ENCODE data around the gene CELF2.
"Not testable (repeated sequence)": the region's sequence is repeated elsewhere in the genome, so short reads cannot be mapped to it uniquely, and the experiment has no call there.

The CELF2 gene

DNA sequence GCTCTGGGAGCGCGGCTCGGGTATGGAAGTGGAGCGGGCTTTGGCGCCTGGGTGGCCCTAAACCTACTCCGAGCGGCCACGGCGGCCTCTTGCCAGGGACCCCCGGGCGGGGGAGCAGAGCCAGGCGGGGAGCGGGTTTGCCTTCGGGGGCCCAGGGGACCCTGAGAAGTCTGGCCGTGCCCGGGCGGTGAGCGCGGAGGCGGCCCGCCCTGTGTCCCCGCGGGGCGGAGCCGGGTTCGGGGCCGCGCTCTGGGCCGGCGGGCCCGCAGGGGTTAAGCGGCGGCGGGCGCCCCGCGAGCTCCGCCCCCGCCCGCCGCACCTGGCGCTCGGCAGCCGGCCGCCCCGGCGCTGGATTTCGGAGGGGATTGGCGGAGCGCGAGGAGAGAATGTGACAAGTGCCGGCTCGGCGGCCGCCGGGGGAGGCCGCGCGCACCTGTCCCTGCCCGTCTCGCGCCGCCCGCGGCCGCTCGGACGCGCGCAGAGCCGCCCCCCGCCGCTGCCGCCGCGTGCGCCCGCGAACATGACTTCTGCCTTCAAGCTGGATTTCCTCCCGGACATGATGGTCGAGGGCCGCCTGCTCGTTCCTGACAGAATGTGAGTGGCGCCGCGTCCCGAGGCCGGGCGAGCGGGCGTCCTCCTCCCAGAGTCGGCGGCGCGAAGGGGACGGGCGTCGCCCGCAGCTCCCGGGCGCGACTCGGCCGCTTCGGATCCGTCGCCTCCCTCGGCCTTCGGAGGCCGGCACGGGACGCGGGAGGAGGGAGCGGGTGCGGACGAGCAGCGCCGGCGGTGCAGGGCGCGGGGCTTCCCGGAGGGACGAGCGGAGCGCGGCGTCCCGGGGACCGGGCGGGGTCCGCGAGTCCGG lies at the start of gene CELF2:
CELF2 (plus strand) TSS at position 303 of the 862 bp plus-strand sequence; CDS start at position 521, 218 bp downstream.
- DNase-seq (ENCODE audit: low read depth in 3 of 3, low spot score in 1 of 3): peak in 2 of 3 donors; percentile 11 to 42

DNA sequence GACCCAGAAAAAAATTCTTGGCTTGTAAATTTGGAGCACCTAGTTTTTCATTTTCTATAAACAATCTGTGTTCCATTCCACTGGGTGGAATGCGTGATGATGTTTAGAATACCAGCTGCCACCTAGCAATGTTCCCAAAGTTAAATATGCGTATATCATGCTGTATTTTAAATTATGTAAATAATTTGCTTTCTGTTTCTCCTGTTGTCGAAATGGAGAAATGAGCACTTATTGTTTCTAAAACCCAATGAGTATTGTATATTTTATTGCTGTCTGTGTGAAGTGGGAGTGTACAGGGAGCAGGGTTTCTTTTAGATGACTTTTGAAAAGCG lies 49.4 kb upstream of the CELF2 start:
- DNase-seq (ENCODE audit: low read depth in 3 of 3, low spot score in 1 of 3): no peak

DNA sequence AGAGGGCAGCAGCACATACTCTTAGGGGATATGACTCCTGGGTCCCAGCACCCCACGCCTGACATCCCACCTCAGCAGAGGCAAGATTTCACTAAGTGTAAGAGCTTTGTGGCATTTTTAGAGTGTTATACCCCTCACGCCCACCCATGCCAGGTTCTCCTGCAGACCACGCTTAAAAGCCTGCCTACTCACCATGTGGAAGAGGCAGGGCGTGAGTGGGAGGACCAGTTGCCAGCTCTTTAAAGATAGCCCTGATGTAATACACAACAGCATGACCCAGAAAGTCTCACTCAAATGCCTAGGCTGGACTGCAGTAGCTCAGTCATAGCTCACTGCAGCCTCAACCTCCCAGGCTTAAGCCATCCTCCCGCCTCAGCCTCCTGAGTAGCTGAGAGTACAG lies 44.4 kb upstream of the CELF2 start:
- no peak for DNase-seq (ENCODE audit: low read depth in 3 of 3, low spot score in 1 of 3)

DNA sequence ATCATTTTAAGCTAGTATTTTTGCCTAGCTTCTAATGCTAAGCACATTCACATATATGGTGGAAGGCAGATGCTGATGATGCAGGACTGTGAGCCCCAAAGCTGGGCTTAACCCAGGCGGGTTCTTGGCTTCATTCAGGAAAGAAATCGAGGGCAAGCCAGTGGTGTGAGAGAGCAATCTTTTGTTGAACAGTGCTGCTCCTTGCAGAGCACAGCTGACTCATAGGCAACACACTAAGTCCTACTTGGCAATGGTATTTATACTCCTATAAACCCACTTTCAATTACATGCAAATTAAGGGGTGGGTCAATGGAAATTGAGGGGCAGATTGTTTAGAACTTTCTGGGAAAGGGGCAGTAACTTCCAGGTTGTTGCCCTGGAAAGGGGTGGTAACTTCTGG lies 42.0 kb upstream of the CELF2 start:
- DNase-seq (ENCODE audit: low read depth in 3 of 3, low spot score in 1 of 3): no peak

DNA sequence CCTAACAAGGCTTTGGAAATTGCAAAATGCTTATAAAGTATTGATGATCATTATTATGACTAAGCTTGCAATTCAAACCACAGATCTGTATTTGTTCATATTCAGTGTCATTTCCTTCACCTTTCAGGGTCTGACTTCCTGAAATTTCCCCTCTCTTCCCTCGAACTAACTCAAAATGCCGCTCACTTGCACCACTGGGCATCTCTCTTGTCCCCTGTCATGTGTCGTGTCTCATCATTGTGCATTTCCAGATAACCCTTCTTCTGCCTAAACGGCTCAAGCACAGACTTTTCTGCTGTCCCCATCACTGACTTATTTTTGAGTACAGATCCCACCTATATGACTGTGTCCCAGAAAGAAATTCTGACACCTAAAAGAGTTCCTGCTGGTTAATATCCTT lies 41.0 kb upstream of the CELF2 start:
- DNase-seq (ENCODE audit: low read depth in 3 of 3, low spot score in 1 of 3): no peak

DNA sequence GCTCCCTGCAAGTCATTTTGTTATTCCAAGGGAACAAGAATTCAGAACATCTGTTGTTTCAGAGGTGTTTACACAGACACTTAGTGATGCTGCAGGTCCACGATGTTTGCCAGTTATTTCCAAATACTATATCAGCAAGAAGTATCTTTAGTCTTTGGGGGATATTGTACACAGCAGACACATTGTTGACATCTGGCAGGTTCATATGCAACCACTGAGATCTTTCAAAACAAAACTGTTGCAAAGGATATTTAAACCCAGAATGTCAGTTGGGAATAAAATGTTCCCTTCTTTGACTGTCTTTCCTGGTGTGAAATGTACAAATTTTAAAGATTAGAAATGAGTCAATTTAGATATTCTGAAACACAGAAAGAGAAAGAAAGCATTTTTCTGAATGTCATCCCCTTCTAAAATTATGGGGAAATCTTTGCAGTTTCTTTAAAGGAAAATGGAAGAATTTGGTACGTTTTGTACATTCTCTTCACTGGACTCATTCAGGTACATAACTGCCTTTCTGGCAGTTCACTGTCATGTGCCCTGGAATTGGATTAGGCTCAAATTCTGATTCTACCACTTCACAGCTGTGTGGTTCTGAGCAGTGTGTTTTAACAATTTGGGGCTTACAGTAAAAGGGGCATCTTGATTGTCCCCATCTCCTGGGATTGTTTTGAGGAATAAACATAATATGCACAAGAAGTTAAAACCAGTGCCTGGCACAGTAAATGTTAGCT lies 40.3 kb upstream of the CELF2 start:
- no peak for DNase-seq (ENCODE audit: low read depth in 3 of 3, low spot score in 1 of 3)

DNA sequence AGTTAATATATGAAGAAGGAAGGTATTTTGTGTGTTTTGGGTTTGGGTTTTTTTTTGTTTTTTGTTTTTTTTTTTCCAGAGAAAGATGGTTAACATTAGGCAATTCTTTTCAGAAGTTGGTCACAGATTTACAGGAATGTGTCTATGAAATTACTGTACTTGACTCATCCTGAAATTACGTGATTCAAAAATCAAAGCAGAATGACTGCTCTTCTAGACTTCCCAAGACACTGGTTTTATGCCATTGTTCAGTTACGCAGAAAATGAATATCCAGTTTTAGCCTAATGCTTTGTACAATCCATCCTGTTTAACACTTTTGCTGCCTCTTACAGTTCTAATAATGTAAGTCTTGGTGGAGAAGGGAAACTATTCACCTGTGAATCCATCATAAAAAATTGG lies 39.7 kb upstream of the CELF2 start:
- DNase-seq (ENCODE audit: low read depth in 3 of 3, low spot score in 1 of 3): no peak

DNA sequence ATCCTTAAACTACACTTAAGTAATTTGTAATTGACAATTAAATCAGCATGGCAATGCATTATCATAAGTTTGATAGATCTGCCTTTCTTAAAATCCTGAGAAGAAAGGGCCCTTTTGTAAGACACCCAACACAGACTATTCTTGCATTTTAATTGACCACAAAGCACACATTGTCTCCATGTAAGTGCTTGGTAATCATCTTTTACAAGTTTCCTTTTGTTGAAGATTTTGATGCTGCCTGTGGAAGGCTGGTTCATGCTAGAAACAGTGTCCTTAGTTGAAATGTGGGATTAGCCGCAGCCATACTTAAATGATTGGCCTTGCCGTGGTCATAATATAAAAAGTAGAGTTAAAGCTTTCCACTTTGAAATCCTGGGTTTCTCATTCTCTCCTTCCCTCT lies 32.3 kb upstream of the CELF2 start:
- no peak for DNase-seq (ENCODE audit: low read depth in 3 of 3, low spot score in 1 of 3)

DNA sequence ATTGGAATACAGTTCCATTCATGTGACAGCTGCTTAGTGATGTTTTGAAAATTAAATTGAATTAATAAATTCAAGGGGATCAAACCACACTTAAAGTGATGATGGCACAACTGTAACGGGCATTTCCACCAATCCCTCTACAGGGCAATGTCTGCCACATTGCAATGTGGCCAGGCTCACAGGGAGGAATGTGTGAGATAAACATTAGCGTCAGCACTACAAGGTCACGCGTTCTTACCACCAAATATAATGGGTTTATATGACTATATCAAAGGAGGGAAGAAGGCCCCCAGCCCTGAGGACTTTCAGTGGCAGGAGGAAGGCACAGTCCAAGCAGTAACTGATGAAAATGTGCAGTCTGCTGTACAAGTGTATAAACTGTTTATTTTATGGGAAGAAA lies 31.1 kb upstream of the CELF2 start:
- DNase-seq (ENCODE audit: low read depth in 3 of 3, low spot score in 1 of 3): no peak

DNA sequence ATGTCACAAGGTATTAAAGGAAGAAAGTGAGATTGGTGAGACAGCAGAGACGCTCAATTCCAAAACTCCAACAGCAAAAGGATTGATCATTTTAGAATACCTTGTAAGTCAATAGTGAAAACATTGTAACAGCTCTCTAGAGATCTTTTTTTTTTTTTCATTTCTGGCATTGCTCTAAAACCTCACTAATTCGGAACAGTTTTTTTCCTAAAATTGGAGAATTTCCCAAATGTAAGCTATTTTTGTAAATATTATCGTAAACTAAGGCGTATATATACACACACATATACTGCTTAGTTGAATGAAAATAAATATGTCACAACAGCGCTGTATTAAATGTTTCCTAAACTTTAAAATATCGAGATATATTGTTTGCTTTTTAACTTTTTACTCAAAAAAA lies 30.6 kb upstream of the CELF2 start:
- DNase-seq (ENCODE audit: low read depth in 3 of 3, low spot score in 1 of 3): no peak

DNA sequence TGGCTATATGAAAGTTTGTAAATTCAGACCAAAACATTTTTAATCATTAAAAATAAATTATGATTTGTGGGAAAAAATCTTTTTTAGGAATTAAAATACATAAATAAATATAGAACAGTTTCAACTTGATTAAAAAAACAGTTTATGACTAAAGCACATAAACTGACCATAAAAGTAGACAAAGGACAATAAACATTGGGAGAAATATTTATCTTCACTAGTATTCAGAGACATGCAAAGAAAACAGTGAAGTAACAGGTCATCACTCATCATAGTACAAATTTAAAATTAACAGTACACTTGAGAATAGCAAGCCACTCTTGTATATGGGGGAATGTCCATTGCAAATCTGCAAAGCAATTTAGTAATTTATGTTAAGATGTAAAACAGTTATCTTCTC lies 28.0 kb upstream of the CELF2 start:
- DNase-seq (ENCODE audit: low read depth in 3 of 3, low spot score in 1 of 3): no peak

DNA sequence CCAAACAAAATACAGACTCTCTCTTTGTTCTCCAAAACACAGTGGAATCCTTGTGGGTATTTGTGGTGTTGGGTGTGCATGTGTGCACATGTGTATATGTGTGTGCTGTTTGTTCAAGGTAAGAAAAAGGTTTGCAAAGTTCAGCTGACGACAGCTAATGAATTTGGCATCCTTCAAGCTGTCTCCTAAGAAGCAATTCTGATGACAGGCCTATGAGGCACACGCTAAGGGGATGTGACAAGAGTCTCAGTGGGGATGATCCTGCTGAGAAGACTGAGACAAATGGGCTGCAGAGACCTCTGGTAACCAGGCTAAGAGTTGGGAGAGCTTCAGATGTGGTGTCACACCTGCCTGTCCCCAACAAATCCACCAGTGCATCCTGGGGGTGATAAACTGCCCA lies 26.5 kb upstream of the CELF2 start:
- no peak for DNase-seq (ENCODE audit: low read depth in 3 of 3, low spot score in 1 of 3)

DNA sequence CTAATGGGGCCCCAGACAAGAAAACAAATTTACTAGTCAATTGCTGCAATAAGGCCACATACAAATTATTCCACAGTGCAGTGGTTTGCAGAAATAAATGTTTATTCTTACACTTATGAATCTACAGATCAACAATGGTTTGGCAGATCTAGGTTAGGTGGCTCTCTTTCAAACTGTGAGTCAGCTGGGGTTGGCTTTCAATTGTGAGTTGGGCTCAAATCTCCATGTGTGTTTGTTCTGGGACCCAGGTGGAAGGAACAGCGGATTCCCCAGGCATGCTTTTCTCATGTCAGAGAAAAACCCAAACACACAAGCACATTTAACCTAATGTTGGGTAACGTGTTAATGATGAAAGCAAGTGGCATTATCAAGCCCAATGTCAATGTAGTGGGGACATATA lies 25.6 kb upstream of the CELF2 start:
- DNase-seq (ENCODE audit: low read depth in 3 of 3, low spot score in 1 of 3): no peak

DNA sequence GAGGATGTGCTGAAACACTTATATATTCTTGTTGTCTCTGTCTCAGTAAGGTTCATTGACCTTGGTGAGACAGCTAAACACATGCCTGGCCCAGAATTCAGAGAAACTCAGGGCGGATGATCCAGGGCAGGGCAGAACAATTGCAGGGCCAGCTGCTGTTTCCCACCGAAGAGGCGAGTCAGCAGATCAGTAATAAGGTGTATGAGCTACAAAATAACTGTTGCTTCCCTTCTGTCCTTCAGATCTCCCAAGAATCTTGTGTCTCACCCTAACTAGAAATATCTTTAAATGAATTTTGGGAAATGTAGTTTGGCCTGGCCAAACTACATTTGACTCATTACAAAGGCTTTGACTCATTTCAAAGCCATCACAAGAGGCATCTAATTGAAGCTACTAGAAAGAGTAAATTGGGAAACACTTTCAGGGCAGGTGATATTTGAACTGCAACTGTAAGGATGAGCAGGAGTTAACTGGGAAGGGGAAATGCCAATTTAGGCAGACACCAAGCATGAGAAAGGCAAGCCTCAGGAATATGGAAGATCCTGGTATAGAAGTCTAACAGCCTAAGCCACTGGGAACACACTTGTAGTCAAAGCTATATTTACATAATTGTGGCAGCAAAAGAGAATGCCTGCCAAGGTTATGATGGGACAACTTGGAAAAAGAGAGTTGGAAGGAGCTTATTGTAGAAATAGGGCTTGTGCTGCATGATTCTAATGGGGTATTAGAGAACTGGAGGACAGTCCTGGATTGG lies 24.5 kb upstream of the CELF2 start:
- no peak for DNase-seq (ENCODE audit: low read depth in 3 of 3, low spot score in 1 of 3)

DNA sequence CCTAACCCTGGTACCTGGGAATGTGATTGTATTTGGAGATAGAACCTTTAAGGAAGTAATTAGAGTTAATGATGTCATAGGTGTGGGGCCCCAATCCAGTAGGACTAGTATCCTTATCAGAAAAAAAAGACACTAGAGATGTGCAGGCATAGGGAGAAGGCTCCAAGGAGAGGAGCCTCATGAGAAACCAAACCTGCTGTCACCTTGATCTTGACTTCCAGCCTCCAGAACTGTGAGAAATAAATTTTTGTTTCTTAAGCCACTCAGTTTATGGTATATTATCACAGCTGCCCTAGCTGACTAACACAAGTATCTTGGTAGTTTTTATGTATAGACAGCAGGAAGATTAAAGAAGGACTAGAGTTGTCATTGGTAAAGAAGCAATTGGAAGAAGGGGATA lies 23.9 kb upstream of the CELF2 start:
- no peak for DNase-seq (ENCODE audit: low read depth in 3 of 3, low spot score in 1 of 3)

DNA sequence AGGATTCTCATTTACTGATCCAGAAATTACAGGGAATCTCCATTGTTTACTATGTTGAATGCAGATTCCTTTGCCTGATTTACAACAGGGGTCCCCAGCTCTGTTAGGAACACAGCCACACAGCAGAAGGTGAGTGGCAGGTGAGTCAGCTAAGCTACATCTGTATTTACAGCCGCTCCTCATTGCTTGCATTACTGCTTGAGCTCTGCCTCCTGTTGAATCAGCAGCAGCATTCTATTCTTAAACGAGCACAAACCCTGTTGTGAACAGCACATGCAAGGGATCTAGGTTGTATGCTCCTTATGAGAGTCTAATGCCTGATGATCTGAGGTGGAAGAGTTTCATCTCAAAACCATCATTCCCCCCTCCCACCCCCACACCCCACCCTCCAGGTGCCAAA lies 23.3 kb upstream of the CELF2 start:
- no peak for DNase-seq (ENCODE audit: low read depth in 3 of 3, low spot score in 1 of 3)

DNA sequence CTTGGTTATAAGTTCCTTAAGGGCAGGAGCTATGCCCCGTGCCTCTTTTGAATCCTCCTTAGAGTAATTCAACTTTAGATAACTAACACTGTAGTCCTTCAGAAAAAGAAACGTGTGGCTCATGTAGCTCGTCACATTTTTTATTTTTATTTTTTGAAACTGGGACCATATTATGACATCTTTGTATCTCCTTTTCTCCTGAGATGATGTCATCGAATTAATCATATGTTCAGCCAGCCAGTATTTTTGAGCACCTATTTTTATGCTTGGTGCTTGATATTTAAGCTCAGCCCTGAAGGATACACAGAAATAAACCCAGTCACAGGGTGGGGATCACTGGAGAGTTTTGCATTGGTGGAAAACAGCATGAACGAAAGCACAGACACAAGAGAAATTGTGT lies 22.6 kb upstream of the CELF2 start:
- DNase-seq (ENCODE audit: low read depth in 3 of 3, low spot score in 1 of 3): no peak

DNA sequence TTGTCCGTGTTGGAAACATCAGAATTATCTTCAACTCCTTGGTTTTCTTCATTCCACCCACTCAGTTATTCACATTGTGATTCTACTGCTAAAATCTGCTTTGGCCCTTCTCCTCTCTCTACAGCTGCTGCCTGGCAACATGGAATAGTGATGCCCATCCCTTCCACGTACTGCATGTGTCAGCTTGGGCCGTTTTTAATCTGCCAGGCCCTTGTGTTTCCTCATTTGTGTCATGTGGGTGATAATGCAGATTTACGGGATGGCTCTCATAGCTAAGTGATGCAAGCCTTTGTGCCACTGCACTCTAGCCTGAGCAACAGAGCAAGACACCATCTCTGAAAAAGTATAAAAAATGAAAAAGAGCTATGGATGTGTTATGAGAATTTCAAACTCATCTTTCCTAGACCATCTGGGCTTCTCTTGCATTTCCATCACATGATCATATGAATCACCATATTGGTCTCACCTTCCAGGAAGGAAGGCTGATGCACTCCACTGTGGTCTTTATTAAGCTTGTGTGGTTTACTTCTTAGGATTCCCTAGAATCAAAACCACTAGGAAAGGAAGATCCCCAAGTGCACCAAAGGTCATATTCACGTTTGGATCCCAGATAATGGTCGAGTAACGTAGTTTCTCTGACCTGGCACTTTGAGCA lies 20.6 kb upstream of the CELF2 start:
- no peak for DNase-seq (ENCODE audit: low read depth in 3 of 3, low spot score in 1 of 3)

DNA sequence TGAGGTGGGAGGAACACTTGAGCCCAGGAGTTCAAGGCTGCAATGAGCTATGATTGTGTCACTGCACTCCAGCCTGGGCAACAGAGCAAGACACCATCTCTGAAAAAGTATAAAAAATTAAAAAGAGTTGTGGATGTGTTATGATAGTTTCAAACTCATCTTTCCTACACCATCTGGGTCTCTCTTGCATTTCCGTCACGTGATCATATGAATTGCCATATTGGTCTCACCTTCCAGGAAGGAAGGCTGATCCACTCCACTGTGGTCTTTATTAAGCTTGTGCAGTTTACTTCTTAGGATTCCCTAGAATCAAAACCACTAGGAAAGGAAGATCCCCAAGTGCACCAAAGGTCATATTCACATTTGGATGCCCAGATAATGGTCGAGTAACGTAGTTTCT lies 18.2 kb upstream of the CELF2 start:
- DNase-seq (ENCODE audit: low read depth in 3 of 3, low spot score in 1 of 3): not testable (repeated sequence)

DNA sequence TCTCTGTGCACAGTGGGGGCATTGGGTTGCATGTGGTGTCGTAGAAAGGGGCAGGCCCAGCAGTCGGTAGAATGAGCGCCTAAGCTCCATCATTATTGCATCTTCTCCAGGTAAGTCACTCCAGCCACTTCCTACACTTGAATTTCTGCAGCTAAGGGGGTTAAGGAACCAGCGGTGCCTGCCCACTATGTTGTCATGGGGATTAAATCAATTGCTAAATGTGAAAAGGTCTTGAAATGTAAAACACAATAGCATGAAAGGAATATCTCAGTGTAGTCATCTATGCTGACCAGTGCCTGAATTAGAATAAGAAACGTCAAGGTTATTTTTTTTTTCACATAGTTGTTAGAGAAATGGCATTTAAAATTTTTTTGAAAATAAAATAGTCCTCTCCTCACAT lies 15.2 kb upstream of the CELF2 start:
- DNase-seq (ENCODE audit: low read depth in 3 of 3, low spot score in 1 of 3): no peak

DNA sequence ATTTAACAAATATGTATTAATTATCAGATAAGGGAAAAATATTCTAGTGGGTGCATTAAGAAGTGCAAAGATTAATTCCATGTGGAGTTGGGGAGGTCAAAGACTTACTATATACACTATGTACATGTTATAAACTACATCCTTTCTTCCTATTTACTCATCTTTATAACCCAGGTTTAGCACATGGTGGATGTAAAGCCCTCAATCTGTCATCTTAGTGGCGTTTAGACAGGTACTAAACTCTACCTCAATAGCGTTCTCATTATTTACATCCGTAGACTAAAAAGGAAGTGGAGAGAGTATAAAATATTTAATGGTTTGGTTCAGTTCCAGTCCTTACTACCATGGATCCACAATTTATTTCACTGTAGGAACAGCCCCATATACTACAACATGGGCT lies 14.8 kb upstream of the CELF2 start:
- no peak for DNase-seq (ENCODE audit: low read depth in 3 of 3, low spot score in 1 of 3)

DNA sequence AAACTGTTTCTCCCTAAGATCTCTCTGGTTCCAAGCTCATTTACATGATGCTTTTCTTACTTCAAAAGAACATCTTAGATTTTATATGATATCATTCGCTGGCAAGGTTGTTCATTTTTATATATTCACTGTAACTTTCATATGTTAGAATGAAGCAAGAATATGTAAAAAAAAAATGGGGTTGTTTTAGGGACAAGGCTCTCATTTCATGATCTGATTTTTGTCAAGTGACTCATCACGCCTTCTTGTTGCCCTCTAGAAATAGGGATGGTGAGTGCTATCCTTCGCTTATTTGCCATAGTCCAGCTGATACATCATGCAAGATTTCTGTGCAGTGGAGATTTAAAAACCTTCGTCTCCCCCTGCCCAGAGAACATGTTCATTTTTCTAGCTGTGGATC lies 14.0 kb upstream of the CELF2 start:
- no peak for DNase-seq (ENCODE audit: low read depth in 3 of 3, low spot score in 1 of 3)
